Measurements from ENCODE around the gene C2CD4A.

The C2CD4A gene

GRCh38 chr15:62060113-62060895, 6.5 kb upstream of the C2CD4A start, which contains the start of gene VPS13C:
Gene VPS13C, minus strand, starts transcription at chr15:62060447. Its CDS starts 73 bp downstream, at chr15:62060374.
- TF ChIP-seq, protein P1, sequence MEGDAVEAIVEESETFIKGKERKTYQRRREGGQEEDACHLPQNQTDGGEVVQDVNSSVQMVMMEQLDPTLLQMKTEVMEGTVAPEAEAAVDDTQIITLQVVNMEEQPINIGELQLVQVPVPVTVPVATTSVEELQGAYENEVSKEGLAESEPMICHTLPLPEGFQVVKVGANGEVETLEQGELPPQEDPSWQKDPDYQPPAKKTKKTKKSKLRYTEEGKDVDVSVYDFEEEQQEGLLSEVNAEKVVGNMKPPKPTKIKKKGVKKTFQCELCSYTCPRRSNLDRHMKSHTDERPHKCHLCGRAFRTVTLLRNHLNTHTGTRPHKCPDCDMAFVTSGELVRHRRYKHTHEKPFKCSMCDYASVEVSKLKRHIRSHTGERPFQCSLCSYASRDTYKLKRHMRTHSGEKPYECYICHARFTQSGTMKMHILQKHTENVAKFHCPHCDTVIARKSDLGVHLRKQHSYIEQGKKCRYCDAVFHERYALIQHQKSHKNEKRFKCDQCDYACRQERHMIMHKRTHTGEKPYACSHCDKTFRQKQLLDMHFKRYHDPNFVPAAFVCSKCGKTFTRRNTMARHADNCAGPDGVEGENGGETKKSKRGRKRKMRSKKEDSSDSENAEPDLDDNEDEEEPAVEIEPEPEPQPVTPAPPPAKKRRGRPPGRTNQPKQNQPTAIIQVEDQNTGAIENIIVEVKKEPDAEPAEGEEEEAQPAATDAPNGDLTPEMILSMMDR (conservative IDR thresholded peaks at IDR 0.05), result peak; percentile 92
- peak within 1 kb of the TSS; percentile 94 for H3K27ac ChIP-seq

DNA sequence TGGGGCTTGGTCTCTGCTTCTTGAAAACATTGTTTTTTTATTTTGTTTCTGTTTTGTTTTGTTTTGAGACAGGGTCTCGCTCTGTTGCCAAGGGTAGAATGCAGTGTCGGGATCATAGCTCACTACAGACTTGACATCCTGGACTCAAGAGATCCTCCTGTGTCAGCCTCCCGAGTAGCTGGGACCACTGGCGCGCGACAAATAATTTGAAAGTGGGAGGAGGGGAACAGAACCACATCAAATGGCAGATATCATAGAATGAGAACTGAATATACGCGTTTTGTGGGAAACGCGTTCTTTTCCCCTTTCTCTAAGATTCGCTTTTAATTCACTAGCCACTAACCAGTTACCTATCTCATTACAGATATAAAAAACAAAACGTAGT, 5.9 kb upstream of the C2CD4A start:
- TF ChIP-seq, protein P1 (conservative IDR thresholded peaks at IDR 0.05), result no peak
- H3K27ac ChIP-seq, result peak overlapping the region; percentile 94

DNA sequence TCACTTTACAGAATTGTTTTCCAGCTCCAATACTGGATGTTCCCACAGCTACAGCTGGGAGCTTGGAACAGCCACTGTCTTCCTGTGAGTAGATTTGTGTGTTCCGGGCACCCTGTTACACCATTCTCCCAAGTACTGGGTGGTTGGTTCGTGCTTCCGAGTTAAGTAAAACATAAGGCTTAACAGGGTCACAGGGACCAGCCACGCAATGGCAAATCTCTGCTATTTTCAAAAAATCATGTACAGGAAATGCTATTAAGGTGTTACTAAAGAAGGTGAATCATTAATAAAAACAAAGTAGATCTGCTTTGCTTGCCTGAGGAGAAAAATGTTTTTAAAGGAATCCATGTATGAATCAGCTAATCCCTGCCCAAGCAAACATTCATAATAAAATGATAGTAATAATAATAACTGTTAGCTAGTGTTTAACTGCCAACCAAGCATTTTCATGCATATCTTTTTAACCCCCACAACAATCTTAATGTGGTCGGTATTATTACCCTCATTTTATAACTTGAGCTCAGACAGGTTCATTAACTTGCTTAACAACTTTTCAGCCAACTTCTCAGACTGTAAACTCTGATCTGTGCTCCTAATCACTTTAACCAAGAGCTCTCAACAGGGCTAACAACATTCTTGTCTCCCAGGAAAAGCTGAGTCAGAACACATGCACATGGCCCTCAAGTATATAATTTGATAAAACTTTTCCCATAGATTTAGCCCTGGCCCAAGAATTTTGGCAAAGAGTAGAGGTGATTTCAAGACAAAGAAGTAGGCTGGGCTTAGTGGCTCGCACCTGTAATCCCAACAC, 2.7 kb upstream of the C2CD4A start:
- H3K27ac ChIP-seq, result no peak overlapping the region
- TF ChIP-seq, protein P1 (conservative IDR thresholded peaks at IDR 0.05), result no peak

GRCh38 chr15:62067448-62068044, 769 bp downstream of the C2CD4A start:
- TF ChIP-seq, protein P1 (conservative IDR thresholded peaks at IDR 0.05), result no peak
- H3K27ac ChIP-seq, result no peak overlapping the region

- TF ChIP-seq, protein P1 (conservative IDR thresholded peaks at IDR 0.05), result peak; percentile 41
- 0 out of 2 replicates have a peak overlapping the region, but pooled peaks have one; percentile 5 for H3K27ac ChIP-seq
These were observed 1.5 kb downstream of the C2CD4A start for GRCh38 chr15:62068071-62068809.

DNA sequence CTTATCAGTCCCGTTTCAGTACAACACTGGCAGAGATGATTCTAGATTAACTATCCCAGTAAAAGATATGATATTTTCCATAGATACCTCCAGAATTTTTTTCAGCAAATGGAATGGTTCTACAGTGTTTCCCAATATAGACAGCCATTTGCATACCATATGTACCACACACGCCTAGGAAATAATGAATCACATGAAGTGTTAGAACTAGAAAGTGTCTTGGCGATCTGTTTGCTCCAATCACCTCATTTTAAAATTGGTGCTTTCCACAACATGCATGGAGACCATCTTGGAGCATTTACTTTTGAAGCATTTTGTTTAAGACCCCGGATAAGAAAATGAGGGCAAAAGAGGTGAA, 2.0 kb downstream of the C2CD4A start:
- TF ChIP-seq, protein P1 (conservative IDR thresholded peaks at IDR 0.05), result no peak; the same call in 1 of the 2 replicates
- 0 out of 2 replicates have a peak overlapping the region, but pooled peaks have one; percentile 5 for H3K27ac ChIP-seq
